ENCODE measurements around the gene SLC25A10. TPM values are rescaled to one million over a fixed set of nuclear protein-coding genes. Genes with fewer than 3 reads are reported as not detected.
A peak's percentile ranks its signal among the peaks of the same experiment; 100 is the strongest.

SLC25A10 gene
- total and polyA plus RNA-seq, 2 donors (not counting 3 experiments of a cell fraction or from before 2014, with no cell fraction given): 16.7 to 17.2 TPM

GRCh38 chr17:81672954-81673353, 39.1 kb upstream of the SLC25A10 start:
- H3K4me2 ChIP-seq (ENCODE audit: insufficient read depth, low read length): no peak overlapping the region
- TF ChIP-seq POLR2A (IDR thresholded peaks at IDR 0.05; ENCODE audit: low read depth, low read length): no peak
- no peak for TF ChIP-seq GATA2 (IDR thresholded peaks at IDR 0.05; ENCODE audit: insufficient read depth, insufficient read length, low read depth, low read length)
- no peak for TF ChIP-seq CTCF (IDR thresholded peaks at IDR 0.05; ENCODE audit: extremely low read depth in 1 of 2, insufficient read depth in 1 of 2, low read depth in 1 of 2, low read length in 2 of 2)
- no peak for TF ChIP-seq FOS (IDR thresholded peaks at IDR 0.05; ENCODE audit: borderline replicate concordance, insufficient read depth, low read length)
- TF ChIP-seq JUN (IDR thresholded peaks at IDR 0.05; ENCODE audit: borderline replicate concordance, insufficient read depth, insufficient read length, low read depth): no peak
- no peak overlapping the region for H3K27ac ChIP-seq (ENCODE audit: insufficient read depth, low read depth, low read length)
- H3K79me2 ChIP-seq (ENCODE audit: control insufficient read depth, insufficient read depth, low read length): peaks cover 7% of the 10 kb centered on the region
- H3K4me1 ChIP-seq (ENCODE audit: control insufficient read depth, extremely low read depth, insufficient read depth, low read length): peaks cover 5% of the 10 kb centered on the region
- peaks cover 4 to 37% of the 10 kb centered on the region in 2 experiments for H3K36me3 ChIP-seq (ENCODE audit: control insufficient read depth in 2 of 2, extremely low read depth in 1 of 2, insufficient read depth in 2 of 2, low read length in 2 of 2)
- H3K4me3 ChIP-seq (replicated peaks in 1 of 3; ENCODE audit: insufficient read depth in 1 of 3, low read depth in 1 of 3, low read length in 3 of 3): no peak overlapping the region
- ChIA-PET POLR2A (no interaction called here), CTCF (no interaction called here)
- H3K9ac ChIP-seq (replicated peaks; ENCODE audit: extremely low read depth, insufficient read depth, low read length): no peak overlapping the region
- H3K27me3 ChIP-seq (ENCODE audit: control insufficient read depth in 2 of 2, insufficient read depth in 2 of 2, low read length in 2 of 2): no peaks in the 10 kb centered on the region
- FAIRE-seq (no peak), DNase-seq (ENCODE audit: low read depth, low spot score) (no peak)
- no TSS peak for BruUV-seq (replicated peaks)
- H3K9me3 ChIP-seq (replicated peaks; ENCODE audit: control insufficient read depth, insufficient read depth, low read length): no peaks in the 10 kb centered on the region
- no peaks in the 10 kb centered on the region for H3K9me1 ChIP-seq (replicated peaks; ENCODE audit: control insufficient read depth, extremely low read depth, insufficient read depth, low read length)
- intact Hi-C loops (cut with micrococcal nuclease): no loop called here
- dilution Hi-C loops (cut with MboI; ENCODE audit: extremely low pct_ligation_motif_present, low sequenced_read_pairs): no loop called here
- no peak overlapping the region for H2AFZ ChIP-seq (ENCODE audit: low read depth, low read length)
- H4K20me1 ChIP-seq (replicated peaks; ENCODE audit: control insufficient read depth, extremely low read depth, insufficient read depth, low read length): no peaks in the 10 kb centered on the region

DNA sequence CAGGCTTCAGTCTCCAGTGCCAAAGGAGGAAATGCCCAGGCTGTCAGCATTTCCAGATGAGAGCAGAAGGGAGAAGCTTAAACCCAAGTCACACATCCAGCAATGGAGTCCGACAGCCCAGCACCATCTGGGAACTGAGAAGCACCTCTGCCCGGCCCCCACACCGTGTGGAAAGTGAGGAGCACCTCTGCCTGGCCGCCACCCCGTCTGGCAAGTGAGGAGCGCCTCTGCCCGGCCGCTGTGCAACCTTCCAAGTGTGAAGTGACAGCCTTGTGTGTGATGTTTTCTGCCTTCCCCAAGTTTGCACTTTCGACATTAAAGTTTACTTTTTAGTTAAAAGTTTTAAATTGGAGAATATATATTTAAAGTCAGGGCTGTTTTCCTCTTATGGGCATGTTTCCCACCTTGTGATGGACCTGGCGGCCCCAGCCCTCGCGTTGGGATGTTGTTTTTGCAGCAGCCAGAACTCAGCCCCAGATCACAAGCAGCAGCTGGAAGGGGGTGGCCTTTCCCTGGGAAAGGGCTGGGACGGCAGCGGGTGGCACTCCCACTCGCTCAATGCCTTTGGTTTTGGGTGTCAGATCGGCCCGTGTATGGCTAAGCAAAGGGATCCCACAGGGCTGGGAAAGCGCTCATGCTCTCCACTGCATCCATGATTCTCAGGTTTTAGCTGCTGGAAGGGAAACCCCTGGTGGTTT, 38.4 kb upstream of the SLC25A10 start:
- Histone ChIP-seq H3K79me2 (ENCODE audit: control insufficient read depth, insufficient read depth, low read length) (peaks cover 1% of the 10 kb centered on the region), H3K4me3 (replicated peaks in 1 of 3; ENCODE audit: insufficient read depth in 1 of 3, low read depth in 1 of 3, low read length in 3 of 3) (no peak overlapping the region), H3K9me1 (replicated peaks; ENCODE audit: control insufficient read depth, extremely low read depth, insufficient read depth, low read length) (no peaks in the 10 kb centered on the region), H3K4me1 (ENCODE audit: control insufficient read depth, extremely low read depth, insufficient read depth, low read length) (no peaks in the 10 kb centered on the region), H3K36me3 (ENCODE audit: control insufficient read depth in 2 of 2, extremely low read depth in 1 of 2, insufficient read depth in 2 of 2, low read length in 2 of 2) (peaks cover 4 to 37% of the 10 kb centered on the region in 2 experiments), H2AFZ (ENCODE audit: low read depth, low read length) (no peak overlapping the region), H3K4me2 (ENCODE audit: insufficient read depth, low read length) (no peak overlapping the region), H4K20me1 (replicated peaks; ENCODE audit: control insufficient read depth, extremely low read depth, insufficient read depth, low read length) (no peaks in the 10 kb centered on the region), H3K9me3 (replicated peaks; ENCODE audit: control insufficient read depth, insufficient read depth, low read length) (no peaks in the 10 kb centered on the region), H3K27me3 (ENCODE audit: control insufficient read depth in 2 of 2, insufficient read depth in 2 of 2, low read length in 2 of 2) (no peaks in the 10 kb centered on the region), H3K9ac (replicated peaks; ENCODE audit: extremely low read depth, insufficient read depth, low read length) (no peak overlapping the region), H3K27ac (ENCODE audit: insufficient read depth, low read depth, low read length) (no peak overlapping the region)
- intact Hi-C loops (cut with micrococcal nuclease) (no loop called here), dilution Hi-C loops (cut with MboI; ENCODE audit: extremely low pct_ligation_motif_present, low sequenced_read_pairs) (no loop called here)
- no peak for FAIRE-seq
- TSS peak; percentile 56 for BruUV-seq (replicated peaks)
- TF ChIP-seq, protein P1, sequence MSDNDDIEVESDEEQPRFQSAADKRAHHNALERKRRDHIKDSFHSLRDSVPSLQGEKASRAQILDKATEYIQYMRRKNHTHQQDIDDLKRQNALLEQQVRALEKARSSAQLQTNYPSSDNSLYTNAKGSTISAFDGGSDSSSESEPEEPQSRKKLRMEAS (IDR thresholded peaks at IDR 0.05; ENCODE audit: insufficient read depth, insufficient read length): no peak
- no peak for TF ChIP-seq EZH2 (IDR thresholded peaks at IDR 0.05; ENCODE audit: borderline replicate concordance, low read depth, low read length, severe bottlenecking)
- no peak for TF ChIP-seq GATA2 (IDR thresholded peaks at IDR 0.05; ENCODE audit: insufficient read depth, insufficient read length, low read depth, low read length)
- TF ChIP-seq POLR2A (IDR thresholded peaks at IDR 0.05; ENCODE audit: low read depth, low read length): no peak
- TF ChIP-seq CTCF (IDR thresholded peaks at IDR 0.05; ENCODE audit: extremely low read depth in 1 of 2, insufficient read depth in 1 of 2, low read depth in 1 of 2, low read length in 2 of 2): no peak
- no peak for TF ChIP-seq FOS (IDR thresholded peaks at IDR 0.05; ENCODE audit: borderline replicate concordance, insufficient read depth, low read length)
- no peak for TF ChIP-seq JUN (IDR thresholded peaks at IDR 0.05; ENCODE audit: borderline replicate concordance, insufficient read depth, insufficient read length, low read depth)
- no peak for TF ChIP-seq MYC (IDR thresholded peaks at IDR 0.05; ENCODE audit: low read depth, low read length)
- no peak for DNase-seq (ENCODE audit: low read depth, low spot score)
- ChIA-PET CTCF (no interaction called here), POLR2A (no interaction called here)
